Activated CD4-positive, alpha-beta T cell treated with anti-CD3 and anti-CD28 coated beads, Interleukin-2, amount 50 U/mL, for 1 hour (primary cell): ENCODE data around the gene COG7.
"Not testable (repeated sequence)": the region's sequence is repeated elsewhere in the genome, so short reads cannot be mapped to it uniquely, and the experiment has no call there.

Source experiments
- DNase-seq: peaks from one replicate; pipeline ENCODE4 v3.0.0-alpha.2; 2020

The COG7 gene

DNA sequence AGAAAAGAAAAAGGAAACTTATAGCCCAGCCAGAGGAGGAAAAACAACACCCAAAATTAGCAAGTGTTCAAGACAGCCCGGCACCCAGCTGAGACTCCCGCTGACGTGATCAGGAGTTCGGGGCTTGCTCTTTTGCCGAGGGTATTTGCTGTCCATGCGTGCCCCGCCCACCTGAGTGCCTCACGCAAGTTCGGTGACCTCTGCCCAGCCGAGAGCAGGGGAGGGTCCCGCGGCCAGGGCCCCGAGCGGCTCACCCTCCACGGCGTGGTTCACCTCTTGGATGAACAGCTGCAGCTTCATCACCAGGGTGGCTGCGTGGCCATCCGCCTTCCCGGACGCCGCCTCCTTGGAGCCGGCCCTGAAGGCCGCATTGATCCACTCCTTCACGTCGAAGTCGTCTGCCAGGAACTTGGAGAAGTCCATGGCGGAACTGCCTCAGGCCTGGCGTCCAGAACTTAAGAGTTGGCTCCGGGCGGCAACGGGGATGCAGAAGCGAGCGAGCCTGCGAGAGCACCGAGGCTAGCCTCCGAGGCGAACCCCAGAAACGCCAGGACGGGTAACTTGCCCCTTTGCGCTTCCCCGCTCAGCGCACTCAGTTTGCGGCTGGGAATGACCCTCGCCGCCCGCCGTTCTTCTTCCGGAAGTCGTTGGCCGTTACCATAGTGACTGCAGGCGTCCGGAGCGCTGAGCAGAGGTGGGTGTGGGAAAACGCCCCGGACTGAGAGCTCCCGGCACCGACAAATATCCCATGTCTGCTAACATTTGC is at the start of gene COG7:
Gene COG7, minus strand, starts transcription at position 618 of the 766 bp plus-strand sequence. Its CDS starts 195 bp downstream, at position 423.
- DNase-seq = peak; percentile 79

DNA sequence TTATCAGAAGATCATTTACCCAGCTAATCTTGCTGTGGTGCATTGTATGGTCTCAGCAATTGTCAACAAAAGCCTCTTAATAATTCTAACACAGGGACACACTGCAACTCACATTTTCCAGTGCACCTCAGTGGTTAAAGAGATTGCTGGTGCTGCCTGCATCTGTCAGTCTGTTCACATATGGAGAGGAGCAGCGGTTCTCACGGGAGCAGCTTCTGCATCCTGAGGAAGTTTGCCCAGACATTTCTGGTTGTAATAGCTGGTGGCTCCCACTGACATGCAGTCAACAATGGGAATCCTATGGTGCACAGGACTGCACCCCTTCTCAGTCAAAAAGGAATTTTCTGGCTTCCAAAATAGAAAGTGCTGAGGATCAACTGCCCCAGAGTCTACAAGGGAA is 49.5 kb upstream of the COG7 start:
- no peak for DNase-seq

DNA sequence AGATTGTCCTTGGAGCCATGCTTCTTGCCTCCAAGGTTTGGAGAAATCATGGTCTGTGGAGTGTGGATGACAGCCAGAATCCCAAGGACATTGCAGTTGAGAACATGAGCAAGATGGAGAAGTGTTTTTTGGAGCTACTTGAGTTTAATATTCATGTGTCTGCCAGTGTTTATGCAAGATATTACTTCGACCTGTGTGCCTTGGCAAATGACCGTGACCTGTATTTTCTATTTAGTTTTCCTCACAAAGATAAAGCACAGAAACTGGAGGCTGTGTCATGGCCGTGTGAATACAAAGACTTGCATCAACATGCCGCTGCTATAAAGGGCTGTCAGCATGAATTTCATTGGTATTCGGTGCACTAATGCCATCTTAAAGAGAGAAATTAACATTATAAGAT is 48.3 kb upstream of the COG7 start:
- no peak for DNase-seq

DNA sequence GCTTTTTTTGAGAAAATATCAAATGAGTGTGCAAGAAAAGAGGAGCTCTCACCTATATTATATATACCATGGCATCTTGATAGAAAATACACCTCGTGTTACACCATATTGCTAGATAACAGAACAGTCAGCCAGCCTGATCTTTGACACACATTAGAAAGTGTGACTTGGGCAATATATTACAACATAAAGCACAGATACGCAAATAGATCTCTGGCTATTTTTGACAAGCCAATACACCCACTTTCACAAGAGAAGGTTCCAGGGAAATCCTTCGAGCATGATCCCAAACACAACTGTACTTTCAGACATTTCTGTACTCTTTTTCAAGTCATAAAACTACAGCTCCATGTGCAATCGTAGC is 47.9 kb upstream of the COG7 start:
- DNase-seq = no peak

DNA sequence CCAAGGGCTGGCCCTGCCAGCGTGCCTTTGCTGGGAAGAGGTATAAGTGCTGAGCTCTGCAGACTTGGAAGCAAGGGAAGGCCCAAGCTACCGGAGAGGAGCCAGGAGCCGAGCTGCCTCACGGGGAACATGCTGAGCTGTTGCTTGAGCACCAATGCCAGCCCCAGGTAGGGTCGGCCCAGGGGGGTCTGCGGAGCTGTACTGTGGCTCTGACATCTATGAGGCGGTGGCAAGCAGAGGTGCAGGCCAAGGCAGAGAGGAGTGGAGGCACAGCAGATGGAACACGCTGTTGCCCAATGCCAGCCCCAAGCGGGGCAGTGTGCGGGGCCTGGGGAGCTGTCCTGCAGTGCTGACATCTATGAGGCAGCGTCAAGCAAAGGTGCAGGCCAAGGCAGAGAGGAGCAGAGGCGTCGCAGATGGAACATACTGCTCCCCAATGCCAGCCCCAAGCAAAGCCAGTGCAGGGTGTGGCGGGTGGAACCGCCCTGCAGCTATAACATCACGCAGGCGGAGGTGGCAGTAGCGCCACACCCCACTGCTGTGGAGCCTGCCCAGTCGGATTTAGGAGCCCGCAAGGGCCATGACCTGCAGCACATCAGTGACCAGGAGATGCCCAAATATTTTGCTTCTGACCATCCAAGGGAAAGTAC is 47.3 kb upstream of the COG7 start:
- no peak for DNase-seq

DNA sequence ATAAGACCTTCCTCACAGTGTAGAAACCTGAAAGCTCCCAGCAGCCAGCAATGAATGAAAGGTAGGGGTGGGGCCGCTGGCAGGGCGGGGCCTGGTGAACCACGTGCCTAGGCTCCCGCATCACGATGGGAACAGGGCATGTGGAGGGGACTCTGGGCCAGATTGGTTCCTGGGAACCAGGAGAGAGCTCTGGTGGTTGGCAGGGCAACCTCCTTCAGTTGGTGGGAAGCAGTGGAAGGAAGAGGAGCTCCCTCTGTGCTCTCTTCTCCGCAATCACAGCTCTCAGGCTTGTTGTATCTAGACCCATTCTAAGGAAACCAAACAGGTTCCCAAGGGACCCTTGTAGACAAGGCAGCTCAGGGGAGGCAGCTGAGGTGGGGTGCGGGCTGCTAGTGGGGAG is 46.8 kb upstream of the COG7 start:
- DNase-seq = no peak

DNA sequence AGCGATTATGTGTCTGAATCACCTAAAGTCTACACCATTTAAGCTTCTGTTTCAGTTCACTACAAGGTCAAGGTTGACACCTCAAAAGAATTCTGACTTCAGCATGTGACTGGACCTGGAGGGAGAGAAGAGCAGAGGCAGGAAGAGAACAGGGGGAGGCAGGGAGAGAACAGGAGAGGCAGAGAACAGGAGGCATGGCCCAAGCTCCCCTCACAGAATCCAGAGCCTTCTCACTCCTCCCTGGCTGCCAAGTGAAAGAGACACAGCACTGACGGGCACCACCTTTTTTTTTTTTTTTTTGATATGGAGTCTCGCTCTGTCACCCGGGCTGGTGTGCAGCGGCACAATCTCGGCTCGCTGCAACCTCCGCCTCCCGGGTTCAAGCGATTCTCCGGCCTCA is 45.9 kb upstream of the COG7 start:
- no peak for DNase-seq

DNA sequence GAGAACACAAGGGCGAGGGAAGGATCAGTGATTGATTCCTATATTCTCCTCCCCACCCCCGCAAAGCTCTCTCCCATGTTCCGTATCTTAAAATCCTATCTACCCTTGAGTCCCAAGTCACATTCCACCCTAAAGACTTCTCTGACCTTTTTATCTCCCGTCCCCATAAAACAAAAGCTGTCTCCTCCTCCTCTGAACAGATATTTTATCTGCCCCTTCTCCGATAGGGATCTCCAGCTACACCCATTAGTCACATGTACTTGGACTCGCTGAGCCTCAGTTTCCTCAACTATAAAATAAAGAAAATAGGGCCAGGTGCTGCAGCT is 44.5 kb upstream of the COG7 start:
- no peak for DNase-seq

DNA sequence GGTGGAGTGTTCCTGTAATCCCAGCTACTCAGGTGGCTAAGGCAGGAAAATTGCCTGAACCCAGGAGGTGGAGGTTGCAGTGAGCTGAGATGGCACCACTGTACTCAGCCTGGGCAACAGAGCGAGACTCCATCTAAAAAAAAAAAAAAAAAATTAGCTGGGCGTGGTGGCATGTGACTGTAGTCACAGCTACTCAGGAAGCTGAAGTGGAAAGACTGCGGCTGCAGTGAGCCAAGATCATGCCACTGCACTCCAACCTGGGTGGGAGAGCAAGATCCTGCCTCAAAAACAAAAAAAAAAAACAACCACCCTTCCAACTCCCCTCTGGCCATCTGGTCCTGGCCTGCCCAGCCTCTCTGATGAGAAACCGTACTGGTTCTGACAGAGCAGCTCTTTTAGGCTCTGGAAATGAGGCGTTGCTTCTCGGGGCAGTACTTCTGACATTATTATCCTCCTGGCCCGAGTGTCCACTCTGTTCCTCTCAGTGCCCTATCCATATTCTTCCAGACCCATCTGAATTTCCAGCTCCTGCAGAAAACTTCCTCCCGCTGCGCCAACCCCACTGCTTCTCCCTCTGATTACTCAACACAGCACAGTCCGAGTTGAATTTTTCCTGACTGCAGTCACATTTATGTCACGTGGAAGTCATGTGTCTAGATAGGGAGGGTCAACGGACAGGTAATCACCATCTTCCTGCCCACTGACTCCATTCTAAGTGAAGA is 44.0 kb upstream of the COG7 start:
- no peak for DNase-seq

DNA sequence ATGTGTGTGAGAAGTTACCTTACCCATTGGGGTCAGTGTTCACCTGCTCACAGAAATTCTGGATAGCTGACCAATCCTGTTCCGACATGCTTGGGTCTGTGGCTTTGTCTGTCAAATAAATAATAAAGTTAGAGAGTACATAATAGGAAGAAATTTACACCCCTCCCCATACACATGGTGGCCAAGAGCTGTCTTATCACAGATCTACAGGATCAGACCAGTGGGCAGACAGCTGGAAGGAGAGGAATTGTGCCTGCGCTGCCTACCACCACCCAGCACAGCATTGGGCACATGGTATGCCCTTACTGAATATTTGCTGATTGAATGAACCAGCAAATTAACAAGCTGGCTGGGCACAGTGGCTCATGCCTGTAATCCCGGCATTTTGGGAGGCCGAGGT is 42.7 kb upstream of the COG7 start:
- no peak for DNase-seq

DNA sequence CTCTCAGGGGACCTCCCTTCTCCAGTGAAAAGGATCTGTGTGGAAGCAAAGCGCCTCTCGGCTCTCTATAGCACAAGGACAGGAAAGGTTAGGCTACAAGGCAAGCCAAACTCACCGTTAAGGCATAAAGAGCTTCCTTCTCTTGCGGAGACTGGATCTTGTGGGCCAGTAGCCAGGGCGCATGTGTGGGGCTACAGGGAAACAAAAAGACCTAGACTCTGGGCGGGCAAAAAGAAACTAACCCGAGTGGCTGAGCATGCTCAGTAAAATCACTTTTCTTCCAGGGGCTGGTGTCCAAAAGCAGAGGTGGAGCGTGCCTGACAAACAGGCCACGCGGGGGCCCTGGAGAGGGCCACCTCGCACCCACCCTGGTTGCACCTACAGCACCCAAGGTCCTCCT is 41.2 kb upstream of the COG7 start:
- DNase-seq = no peak

DNA sequence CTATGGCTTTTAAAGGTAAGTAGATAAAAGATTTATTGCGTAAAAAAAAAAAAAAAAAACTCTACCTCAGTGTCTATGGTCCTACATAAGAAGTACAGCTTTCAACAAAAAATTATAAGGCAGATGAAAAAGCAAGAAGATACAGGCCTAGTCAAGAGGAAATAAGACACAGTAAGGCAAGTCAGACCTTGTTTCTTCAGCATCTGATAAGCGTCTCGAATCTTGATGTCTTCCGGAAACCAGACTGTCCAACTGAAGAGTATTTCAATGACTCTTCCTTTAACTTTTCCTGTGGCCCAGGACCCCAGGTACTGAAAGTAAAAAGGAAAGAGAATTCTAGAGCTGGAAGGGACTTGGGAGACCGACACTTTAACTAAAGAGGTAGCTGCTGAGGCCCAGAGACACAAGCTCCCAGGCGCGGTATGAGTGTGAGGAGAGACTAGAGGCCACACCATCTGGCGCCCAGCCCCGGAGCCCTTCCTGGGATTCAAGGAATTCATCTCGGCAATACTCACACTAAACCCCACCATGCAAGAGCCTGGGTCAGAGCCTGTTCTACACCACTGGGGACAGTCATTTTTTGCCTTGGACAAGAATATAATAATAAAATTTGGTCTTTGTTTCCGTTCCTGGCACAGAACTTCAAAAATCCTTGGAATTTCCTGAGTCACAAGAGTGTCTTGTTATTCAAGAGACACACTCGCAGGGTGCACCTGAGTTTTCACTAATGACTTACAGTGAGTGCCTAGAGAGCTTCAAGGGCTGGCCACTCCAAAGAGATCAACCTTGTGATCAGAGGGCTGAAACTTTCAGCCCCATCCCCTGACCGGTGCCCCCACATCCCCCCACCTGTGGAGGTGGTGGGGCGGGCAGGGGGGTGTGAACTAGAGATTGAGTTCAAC is 38.8 kb upstream of the COG7 start:
- no peak for DNase-seq

DNA sequence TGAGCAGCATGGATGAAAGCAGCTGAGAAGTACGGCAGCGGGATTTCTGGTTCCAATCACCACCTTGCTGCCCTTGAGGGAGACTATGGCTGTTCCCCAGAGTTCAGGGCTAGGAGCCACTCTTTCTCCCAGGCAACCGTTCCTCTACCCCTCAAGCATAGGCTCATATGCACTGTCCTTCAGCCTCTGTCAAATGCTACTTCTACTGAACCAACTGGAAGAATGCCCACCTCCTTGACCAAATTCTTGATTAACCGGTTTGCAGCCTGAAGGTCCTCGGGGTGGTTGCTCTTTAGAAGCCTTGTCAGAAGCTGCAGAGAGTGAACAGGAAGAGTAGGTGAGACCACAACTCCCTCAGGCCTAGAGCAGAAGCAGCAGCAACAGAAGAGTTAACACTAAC is 33.5 kb upstream of the COG7 start:
- DNase-seq = no peak

DNA sequence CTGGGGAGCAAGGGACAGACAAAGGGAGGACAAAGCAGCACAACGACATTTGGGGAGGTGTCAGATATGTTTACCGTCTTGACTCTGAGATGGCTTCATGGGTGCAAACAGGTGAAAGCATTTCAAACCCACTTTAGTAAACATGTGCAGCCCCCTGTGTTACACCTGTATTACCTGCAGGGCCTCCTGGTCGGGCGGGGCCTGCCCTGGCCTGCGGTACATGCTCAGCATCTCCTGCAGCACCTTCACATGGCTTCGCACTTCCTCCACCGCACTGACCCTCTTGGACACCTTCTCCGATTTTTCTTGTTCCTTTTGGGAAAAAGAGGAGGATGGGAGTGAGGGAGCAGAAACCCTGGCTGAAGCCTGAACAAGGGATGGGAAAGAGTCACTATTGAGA is 32.9 kb upstream of the COG7 start:
- no peak for DNase-seq

DNA sequence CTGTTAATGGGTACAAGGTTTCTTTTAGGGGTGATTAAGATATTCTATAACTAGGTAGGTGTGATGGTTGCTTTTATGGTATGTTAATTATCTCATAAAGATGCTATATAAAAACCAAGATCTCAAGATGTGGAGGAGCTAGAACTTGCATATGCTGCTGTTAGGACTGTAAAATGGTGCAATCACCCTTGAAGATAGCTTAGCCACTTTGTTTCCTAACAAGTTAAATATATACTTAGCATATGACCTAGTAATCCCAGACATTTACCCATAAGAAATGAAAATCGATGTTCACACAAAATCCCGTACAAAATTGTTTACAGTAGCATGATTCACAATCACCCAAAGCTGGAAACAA is 32.2 kb upstream of the COG7 start:
- no peak for DNase-seq

DNA sequence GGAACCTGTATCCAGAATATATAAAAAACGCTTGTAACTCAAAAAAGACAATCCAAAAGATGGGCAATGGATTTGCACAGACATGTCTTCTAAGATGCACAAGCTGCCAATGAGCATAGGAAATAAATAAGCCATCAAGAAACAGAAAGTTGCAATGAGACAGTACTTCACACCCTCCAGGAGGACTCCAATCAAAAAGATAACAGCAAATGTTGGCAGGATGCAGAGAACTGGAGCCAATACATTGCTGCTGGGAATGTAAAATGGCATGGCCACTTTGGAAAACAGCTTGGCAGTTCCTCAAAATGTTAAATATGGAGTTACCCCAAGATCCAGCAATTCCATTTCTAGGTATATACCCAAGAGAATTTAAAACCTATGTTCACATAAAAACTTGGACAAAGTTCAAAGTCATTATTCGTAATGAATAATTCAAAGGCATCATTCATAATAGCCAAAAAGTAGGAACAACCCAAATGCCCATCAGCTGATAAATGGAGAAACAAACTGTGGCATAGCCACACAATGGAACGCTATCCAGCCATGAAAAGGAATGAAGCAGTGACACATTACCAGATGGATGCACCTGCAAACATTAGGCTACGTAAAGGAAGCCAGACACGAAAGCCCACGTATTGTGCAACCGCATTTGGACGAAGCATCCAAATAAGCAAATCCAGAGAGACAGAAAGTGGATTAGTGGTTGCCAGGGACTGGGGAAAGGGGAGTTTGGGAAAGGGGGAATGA is 31.7 kb upstream of the COG7 start:
- no peak for DNase-seq

DNA sequence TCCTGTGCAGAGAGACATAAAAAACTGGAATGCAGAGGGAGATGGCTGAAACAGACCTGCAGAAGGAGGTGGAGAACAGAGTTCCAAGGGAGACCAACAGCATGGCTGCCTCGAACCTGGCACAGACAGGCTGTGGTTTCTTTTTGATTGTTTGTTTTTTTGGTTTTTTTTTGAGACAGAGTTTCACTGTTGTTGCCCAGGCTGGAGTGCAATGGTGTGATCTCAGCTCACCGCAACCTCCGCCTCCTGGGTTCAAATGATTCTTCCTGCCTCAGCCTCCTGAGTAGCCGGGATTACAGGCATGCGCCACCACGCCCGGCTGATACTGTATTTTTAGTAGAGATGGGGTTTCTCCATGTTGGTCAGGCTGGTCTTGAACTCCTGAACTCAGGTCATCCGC is 30.5 kb upstream of the COG7 start:
- DNase-seq = not testable (repeated sequence)

DNA sequence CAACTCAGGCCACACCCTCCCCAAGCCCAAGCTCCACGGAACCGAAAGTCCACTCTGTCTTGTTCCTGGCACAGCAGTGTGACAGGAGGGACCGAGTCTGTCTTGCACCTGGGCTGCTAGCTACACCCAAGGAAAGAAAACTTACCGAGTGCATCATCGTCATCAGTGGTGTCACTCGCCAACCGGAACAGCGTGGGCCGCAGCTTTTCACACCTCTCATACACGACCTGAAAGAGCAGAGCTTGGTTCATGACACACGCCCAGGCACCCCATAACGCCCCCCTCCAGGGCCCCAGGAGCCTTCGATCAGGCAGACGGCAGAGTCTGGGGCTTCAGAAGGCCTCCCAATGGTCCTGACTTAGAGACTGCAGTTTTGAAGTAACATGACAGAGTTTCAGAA is 29.8 kb upstream of the COG7 start:
- DNase-seq = peak; percentile 12

DNA sequence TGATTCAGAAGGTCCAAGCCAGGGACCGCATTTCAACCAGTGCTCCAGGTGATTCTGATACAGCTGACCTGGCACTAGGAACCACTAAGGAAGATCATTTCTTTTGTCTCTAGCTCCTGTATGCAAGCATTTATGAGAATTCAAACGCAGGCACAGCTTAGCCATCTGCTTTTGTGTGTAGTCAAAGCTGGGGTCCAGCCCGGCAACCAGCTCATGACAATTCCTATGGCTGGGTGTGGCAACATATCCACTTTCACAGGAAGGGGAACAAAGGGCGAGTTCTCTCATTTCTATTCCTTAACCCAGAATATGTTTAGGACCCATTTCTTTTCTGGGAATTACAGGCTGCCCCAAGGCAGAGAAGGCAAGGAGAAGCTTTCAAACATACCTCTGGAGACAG is 27.3 kb upstream of the COG7 start:
- DNase-seq = no peak

DNA sequence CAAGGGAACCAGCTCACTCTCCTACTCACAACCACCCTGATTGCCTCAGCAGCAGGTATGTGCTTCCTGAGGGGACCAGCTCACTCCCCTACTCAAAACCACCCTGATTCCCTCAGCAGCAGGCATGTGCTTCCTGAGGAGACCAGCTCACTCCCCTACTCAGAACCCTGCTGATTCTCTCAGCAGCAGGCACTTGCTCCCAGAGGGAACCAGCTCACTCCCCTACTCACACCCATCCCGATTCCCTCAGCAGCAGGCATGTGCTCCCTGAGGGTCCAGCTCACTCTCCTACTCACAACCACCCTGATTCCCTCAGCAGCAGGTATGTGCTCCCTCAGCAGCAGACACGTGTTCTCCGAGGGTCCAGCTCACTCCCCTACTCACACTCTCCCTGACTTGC is 26.1 kb upstream of the COG7 start:
- no peak for DNase-seq

DNA sequence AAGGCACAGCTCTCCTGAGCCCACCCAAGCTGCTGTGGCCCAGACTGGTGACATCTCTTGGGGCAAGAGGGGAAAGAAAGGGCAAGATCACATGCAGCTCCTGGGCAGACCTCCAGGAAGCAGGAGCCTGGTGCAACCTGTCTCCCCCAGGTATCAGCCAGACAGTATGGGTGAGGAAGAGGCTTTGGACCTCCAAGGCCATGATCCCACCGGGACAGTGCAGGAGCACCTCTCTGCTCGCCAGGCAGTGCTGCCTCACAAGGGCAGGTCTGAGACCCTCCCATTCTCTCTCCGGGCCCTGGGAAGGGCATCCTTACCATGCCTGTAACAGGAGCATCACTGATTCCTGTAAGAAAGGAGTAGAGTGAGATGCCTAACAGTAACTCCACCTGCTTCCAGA is 25.6 kb upstream of the COG7 start:
- no peak for DNase-seq

DNA sequence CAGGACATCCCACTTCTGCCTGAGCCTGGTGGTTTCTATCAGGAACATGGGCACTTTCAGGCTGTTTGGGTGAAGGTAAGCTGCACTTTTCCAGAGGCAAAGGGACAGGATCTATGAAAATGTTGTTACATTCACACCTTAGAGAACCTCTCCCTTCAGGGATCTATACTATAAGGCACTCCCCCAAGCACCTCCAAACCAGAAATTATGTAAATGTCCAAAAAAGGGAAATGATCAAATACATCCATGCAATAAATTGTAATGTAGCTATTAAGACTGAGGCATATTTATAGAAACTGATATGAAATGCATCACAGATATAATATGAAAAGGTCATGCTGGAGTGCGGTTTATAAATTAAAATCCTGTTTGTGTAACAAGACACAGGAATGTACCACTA is 23.3 kb upstream of the COG7 start:
- DNase-seq = no peak

DNA sequence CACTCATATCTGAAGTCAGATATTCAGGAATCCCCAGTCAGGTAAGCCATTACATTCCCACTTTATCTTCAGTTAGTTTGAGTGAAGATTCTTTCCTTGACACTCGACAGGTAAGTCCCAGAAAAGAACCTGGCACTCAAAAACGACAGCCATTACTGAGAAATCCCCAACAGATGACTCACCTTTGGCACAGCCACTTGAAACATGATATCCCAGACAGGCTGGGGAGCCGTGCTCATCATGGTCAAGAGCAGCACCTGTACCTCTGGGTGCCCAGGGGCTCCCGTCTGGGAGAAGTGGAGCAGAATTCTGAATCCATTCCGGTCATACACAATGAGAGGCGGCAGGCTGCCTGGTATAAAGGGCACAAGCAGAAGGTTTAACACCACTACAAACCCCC is 16.8 kb upstream of the COG7 start:
- no peak for DNase-seq
